BLaER1 (cell line): Measurements from ENCODE around the gene IFITM10.

Experiments
- H3K27ac ChIP-seq: shearing (Covaris generic); formaldehyde crosslinking; 2 replicates; pipeline ENCODE4 v1.8.1; 2022
- H3K27me3 ChIP-seq: shearing (Covaris generic); formaldehyde crosslinking; 2 replicates; pipeline ENCODE4 v1.8.1; 2022
- H3K36me3 ChIP-seq: shearing (Covaris generic); formaldehyde crosslinking; 2 replicates; pipeline ENCODE4 v1.8.1; 2022
- H3K4me1 ChIP-seq: shearing (Covaris generic); formaldehyde crosslinking; 2 replicates; pipeline ENCODE4 v1.8.1; 2022
- H3K4me2 ChIP-seq: shearing (Covaris generic); formaldehyde crosslinking; 2 replicates; pipeline ENCODE4 v1.8.1; 2022
- H3K4me3 ChIP-seq: shearing (Covaris generic); formaldehyde crosslinking; 2 replicates; pipeline ENCODE4 v1.8.1; 2022
- H3K9ac ChIP-seq: shearing (Covaris generic); formaldehyde crosslinking; 2 replicates; pipeline ENCODE4 v1.8.1; 2022
- H3K9me3 ChIP-seq: shearing (Covaris generic); formaldehyde crosslinking; 2 replicates; pipeline ENCODE4 v1.8.1; 2022
- H4K20me1 ChIP-seq: shearing (Covaris generic); formaldehyde crosslinking; 2 replicates; pipeline ENCODE4 v1.8.1; 2022
- Cebpa-rat ChIP-seq: shearing (Covaris generic); IDR thresholded peaks from 2 replicates; pipeline ENCODE4 v1.8.1; 2022

Gene IFITM10

GRCh38 chr11:1778141-1778911 is 27.9 kb upstream of the IFITM10 start:
- peak overlapping the region; percentile 42 for H3K4me2 ChIP-seq

GRCh38 chr11:1777737-1778136 is 27.3 kb upstream of the IFITM10 start:
- peaks cover 20% of the 10 kb centered on the region; the same call in 1 of the 2 replicates for H4K20me1 ChIP-seq
- no peak overlapping the region for H3K4me3 ChIP-seq
- peak overlapping the region; percentile 42 for H3K4me2 ChIP-seq
- peaks cover 7% of the 10 kb centered on the region; the same call in 1 of the 2 replicates for H3K27me3 ChIP-seq
- H3K4me1 ChIP-seq: peaks cover 47% of the 10 kb centered on the region
- TF ChIP-seq Cebpa-rat: peak; percentile 61; the same call in 1 of the 2 replicates
- H3K36me3 ChIP-seq: no peaks in the 10 kb centered on the region
- peaks cover 16% of the 10 kb centered on the region for H3K9me3 ChIP-seq
- H3K9ac ChIP-seq: no peak overlapping the region
- H3K27ac ChIP-seq: no peak overlapping the region

More at GRCh38 chr11:1778141-1778911, 27.9 kb upstream of the IFITM10 start:
- TF ChIP-seq Cebpa-rat: no peak
- H3K36me3 ChIP-seq: no peaks in the 10 kb centered on the region
- peaks cover 13% of the 10 kb centered on the region; the same call in 1 of the 2 replicates for H3K27me3 ChIP-seq
- peaks cover 50% of the 10 kb centered on the region for H3K4me1 ChIP-seq
- no peak overlapping the region for H3K9ac ChIP-seq
- H4K20me1 ChIP-seq: peaks cover 20% of the 10 kb centered on the region; the same call in 1 of the 2 replicates
- H3K9me3 ChIP-seq: peaks cover 16% of the 10 kb centered on the region
- no peak overlapping the region for H3K27ac ChIP-seq
- H3K4me3 ChIP-seq: no peak overlapping the region

GRCh38 chr11:1776944-1777715 is 26.7 kb upstream of the IFITM10 start:
- H3K4me1 ChIP-seq: peaks cover 47% of the 10 kb centered on the region
- H3K4me2 ChIP-seq: peak overlapping the region; percentile 42; the same call in 1 of the 2 replicates
- H3K4me3 ChIP-seq: no peak overlapping the region
- H3K36me3 ChIP-seq: no peaks in the 10 kb centered on the region
- TF ChIP-seq Cebpa-rat: no peak
- H4K20me1 ChIP-seq: peaks cover 15% of the 10 kb centered on the region; the same call in 1 of the 2 replicates
- peaks cover 16% of the 10 kb centered on the region for H3K9me3 ChIP-seq
- H3K27me3 ChIP-seq: peaks cover under 1% of the 10 kb centered on the region; the same call in 1 of the 2 replicates
- no peak overlapping the region for H3K9ac ChIP-seq
- H3K27ac ChIP-seq: no peak overlapping the region

GRCh38 chr11:1776331-1776851 is 26.0 kb upstream of the IFITM10 start:
- Histone ChIP-seq H3K9ac (no peak overlapping the region), H3K4me2 (no peak overlapping the region), H3K36me3 (no peaks in the 10 kb centered on the region), H3K4me3 (no peak overlapping the region), H3K27ac (no peak overlapping the region), H3K27me3 (no peaks in the 10 kb centered on the region), H3K9me3 (peaks cover 16% of the 10 kb centered on the region), H4K20me1 (peaks cover 7% of the 10 kb centered on the region; the same call in 1 of the 2 replicates), H3K4me1 (peaks cover 47% of the 10 kb centered on the region)
- no peak for TF ChIP-seq Cebpa-rat

- no peak overlapping the region for H3K4me3 ChIP-seq
- H3K27ac ChIP-seq: no peak overlapping the region
- no peak for TF ChIP-seq Cebpa-rat
- H3K9ac ChIP-seq: no peak overlapping the region
- H3K9me3 ChIP-seq: peaks cover 16% of the 10 kb centered on the region
- H3K36me3 ChIP-seq: no peaks in the 10 kb centered on the region
- H3K4me2 ChIP-seq: no peak overlapping the region
- peaks cover 32% of the 10 kb centered on the region for H3K4me1 ChIP-seq
- no peaks in the 10 kb centered on the region for H4K20me1 ChIP-seq
- no peaks in the 10 kb centered on the region for H3K27me3 ChIP-seq
Measured at GRCh38 chr11:1774886-1775285, 24.5 kb upstream of the IFITM10 start.

- H3K9me3 ChIP-seq: peaks cover 16% of the 10 kb centered on the region
- no peaks in the 10 kb centered on the region for H3K27me3 ChIP-seq
- H3K27ac ChIP-seq: no peak overlapping the region
- no peak for TF ChIP-seq Cebpa-rat
- H3K4me3 ChIP-seq: no peak overlapping the region
- no peak overlapping the region for H3K4me2 ChIP-seq
- H4K20me1 ChIP-seq: no peaks in the 10 kb centered on the region
- no peak overlapping the region for H3K9ac ChIP-seq
- H3K36me3 ChIP-seq: no peaks in the 10 kb centered on the region
- peaks cover 32% of the 10 kb centered on the region for H3K4me1 ChIP-seq
Measured at GRCh38 chr11:1773994-1774550, 23.7 kb upstream of the IFITM10 start.

- Histone ChIP-seq H3K27ac (no peak overlapping the region), H3K27me3 (no peaks in the 10 kb centered on the region), H3K9ac (no peak overlapping the region), H3K4me1 (peaks cover 31% of the 10 kb centered on the region), H3K9me3 (peaks cover 16% of the 10 kb centered on the region), H3K4me2 (peak overlapping the region; percentile 36), H3K4me3 (no peak overlapping the region), H3K36me3 (no peaks in the 10 kb centered on the region), H4K20me1 (no peaks in the 10 kb centered on the region)
- no peak for TF ChIP-seq Cebpa-rat
Measured at GRCh38 chr11:1773131-1773993, 23.0 kb upstream of the IFITM10 start.

- H3K4me3 ChIP-seq: no peak overlapping the region
- no peaks in the 10 kb centered on the region for H4K20me1 ChIP-seq
- 0 out of 2 replicates have a peak overlapping the region, but pooled peaks have one; percentile 18 for H3K27ac ChIP-seq
- no peaks in the 10 kb centered on the region for H3K36me3 ChIP-seq
- H3K4me1 ChIP-seq: peaks cover 30% of the 10 kb centered on the region
- TF ChIP-seq Cebpa-rat: no peak
- peaks cover 16% of the 10 kb centered on the region for H3K9me3 ChIP-seq
- no peaks in the 10 kb centered on the region for H3K27me3 ChIP-seq
- H3K4me2 ChIP-seq: peak overlapping the region; percentile 63
- no peak overlapping the region for H3K9ac ChIP-seq
Measured at GRCh38 chr11:1772270-1773130, 22.1 kb upstream of the IFITM10 start.
